ENCODE measurements around the gene MAP7.

DNA sequence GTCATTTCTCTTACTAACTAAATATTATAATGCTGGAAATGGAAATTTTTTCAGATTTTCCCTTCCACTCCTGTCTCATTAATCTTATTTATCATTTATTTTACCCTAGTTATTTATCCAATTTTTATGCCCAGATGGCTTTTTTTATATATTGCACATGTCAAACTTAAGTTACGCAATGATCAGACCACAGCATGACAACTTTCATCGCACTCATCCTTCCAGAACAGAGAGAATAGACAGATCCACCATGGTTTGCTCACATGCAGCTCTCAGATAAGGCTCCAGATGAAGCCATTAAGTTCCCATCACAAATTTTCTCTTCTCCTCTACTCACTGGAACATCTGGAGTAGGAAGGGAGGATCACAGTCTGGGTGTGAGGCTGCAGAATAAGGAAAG is 48.7 kb downstream of the MAP7 start:
- TF ChIP-seq, protein P1, sequence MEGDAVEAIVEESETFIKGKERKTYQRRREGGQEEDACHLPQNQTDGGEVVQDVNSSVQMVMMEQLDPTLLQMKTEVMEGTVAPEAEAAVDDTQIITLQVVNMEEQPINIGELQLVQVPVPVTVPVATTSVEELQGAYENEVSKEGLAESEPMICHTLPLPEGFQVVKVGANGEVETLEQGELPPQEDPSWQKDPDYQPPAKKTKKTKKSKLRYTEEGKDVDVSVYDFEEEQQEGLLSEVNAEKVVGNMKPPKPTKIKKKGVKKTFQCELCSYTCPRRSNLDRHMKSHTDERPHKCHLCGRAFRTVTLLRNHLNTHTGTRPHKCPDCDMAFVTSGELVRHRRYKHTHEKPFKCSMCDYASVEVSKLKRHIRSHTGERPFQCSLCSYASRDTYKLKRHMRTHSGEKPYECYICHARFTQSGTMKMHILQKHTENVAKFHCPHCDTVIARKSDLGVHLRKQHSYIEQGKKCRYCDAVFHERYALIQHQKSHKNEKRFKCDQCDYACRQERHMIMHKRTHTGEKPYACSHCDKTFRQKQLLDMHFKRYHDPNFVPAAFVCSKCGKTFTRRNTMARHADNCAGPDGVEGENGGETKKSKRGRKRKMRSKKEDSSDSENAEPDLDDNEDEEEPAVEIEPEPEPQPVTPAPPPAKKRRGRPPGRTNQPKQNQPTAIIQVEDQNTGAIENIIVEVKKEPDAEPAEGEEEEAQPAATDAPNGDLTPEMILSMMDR (IDR thresholded peaks at IDR 0.05; ENCODE audit: low read depth, low read length, poor library complexity, severe bottlenecking): no peak
- TF ChIP-seq EZH2phosphoT487 (IDR thresholded peaks at IDR 0.05; ENCODE audit: borderline replicate concordance, low read length): no peak

All from DOHH2 (cell line).